K562 (cell line): ENCODE measurements around the gene LTA. TPM values are rescaled to one million over a fixed set of nuclear protein-coding genes. Genes with fewer than 3 reads are reported as not detected.

Experiments used
- EGR1 ChIP-seq: fragments of 450-650 bp; conservative IDR thresholded peaks from 2 replicates; pipeline ENCODE4 v1.6.1; 2017; ENCODE audit warnings: mild to moderate bottlenecking
- HOXB6 ChIP-seq: fragments of 250-450 bp; sonication (Bioruptor Pico); IDR thresholded peaks from 2 replicates; pipeline ENCODE4 v1.5.1; 2022; ENCODE audit warnings: mild to moderate bottlenecking, borderline replicate concordance
- NONO ChIP-seq, 2 experiments: fragments of 200-400 bp in 1 of 2; fragments of 450-650 bp in 1 of 2; formaldehyde crosslinking in 1 of 2; IDR thresholded peaks; 2 replicates each; pipeline ENCODE4 v1.6.1; 2017; ENCODE audit warnings: low read depth in 2 of 2, mild to moderate bottlenecking in 2 of 2, moderate library complexity in 2 of 2, low read length in 1 of 2
- OTX1 ChIP-seq: fragments of 450-650 bp; formaldehyde crosslinking; IDR thresholded peaks from 2 replicates; pipeline ENCODE4 v1.4.0; 2022; ENCODE audit warnings: mild to moderate bottlenecking
- SLC30A9 ChIP-seq: fragments of 250-450 bp; sonication (Bioruptor Pico); IDR thresholded peaks from 2 replicates; pipeline ENCODE4 v1.8.0; 2022; ENCODE audit warnings: mild to moderate bottlenecking, moderate library complexity
- XRCC3 ChIP-seq: fragments of 450-650 bp; IDR thresholded peaks from 2 replicates; pipeline ENCODE4 v1.6.1; 2017; ENCODE audit warnings: mild to moderate bottlenecking, moderate library complexity
- ZNF384 ChIP-seq: IDR thresholded peaks from 2 replicates; pipeline ENCODE4 v1.6.1; 2012; ENCODE audit warnings: low read depth, low read length, improper control_type of control experiment
- ZNF699 ChIP-seq: fragments of 250-450 bp; sonication (Bioruptor Pico); IDR thresholded peaks from 2 replicates; pipeline ENCODE4 v1.8.0; 2021; ENCODE audit warnings: mild to moderate bottlenecking, moderate library complexity; ENCODE audit not compliant: insufficient replicate concordance
- polyA plus RNA-seq, 8 experiments: library from polyadenylated mRNA; depleted of rRNA in 4 of 8; stranded (reverse) in 5 of 8; unstranded in 3 of 8; fragments of >200 nt; fragmentation: Nextera tagmentation in 2 of 8; fragmentation: Illumina TruSeq in 1 of 8; extraction: Ambion mirVana in 2 of 8; extraction: Trizol in 1 of 8; gene quantifications; 2 replicates each; pipeline versions ENCODE4 v1.2.1 to v1.2.3, GENCODE V29; 2011 to 2014; ENCODE audit warnings: inconsistent platforms in 1 of 8, missing spikeins in 1 of 8
- total RNA-seq, 7 experiments: library from RNA; depleted of rRNA in 6 of 7; stranded (reverse); fragments of >200 nt in 6 of 7; fragmentation: Illumina TruSeq in 2 of 7; extraction: Trizol in 2 of 7; gene quantifications; 2 replicates each; pipeline versions ENCODE4 v1.2.1 to v1.2.3, GENCODE V29; 2011 to 2021; ENCODE audit warnings: low replicate concordance in 1 of 7
- TF ChIP-seq, protein P1 (sequence below): fragments of 250-450 bp; sonication (Bioruptor Pico); IDR thresholded peaks from 2 replicates; pipeline ENCODE4 v1.4.0; 2020
- TF ChIP-seq, protein P2 (sequence below): IDR thresholded peaks from 2 replicates; pipeline ENCODE4 v1.6.1; 2014; ENCODE audit warnings: antibody characterized with exemption
- TF ChIP-seq, protein P3 (sequence below): fragments of 250-450 bp; sonication (Bioruptor Pico); IDR thresholded peaks from 2 replicates; pipeline ENCODE4 v1.4.0; 2020
- TF ChIP-seq, protein P4 (sequence below): sonication (generic); formaldehyde crosslinking; IDR thresholded peaks from 2 replicates; pipeline ENCODE4 v1.8.0; 2022; ENCODE audit warnings: mild to moderate bottlenecking, missing genetic modification reagents, borderline replicate concordance
- TF ChIP-seq, protein P5 (sequence below): sonication (generic); formaldehyde crosslinking; IDR thresholded peaks from 2 replicates; pipeline ENCODE4 v1.8.1; 2023; ENCODE audit warnings: mild to moderate bottlenecking, missing genetic modification reagents

LTA gene
- total and polyA plus RNA-seq, 9 of the 15 experiments (the other 6 are each of a cell fraction or from before 2014, with no cell fraction given) = 0.80 TPM; not detected in 8

DNA sequence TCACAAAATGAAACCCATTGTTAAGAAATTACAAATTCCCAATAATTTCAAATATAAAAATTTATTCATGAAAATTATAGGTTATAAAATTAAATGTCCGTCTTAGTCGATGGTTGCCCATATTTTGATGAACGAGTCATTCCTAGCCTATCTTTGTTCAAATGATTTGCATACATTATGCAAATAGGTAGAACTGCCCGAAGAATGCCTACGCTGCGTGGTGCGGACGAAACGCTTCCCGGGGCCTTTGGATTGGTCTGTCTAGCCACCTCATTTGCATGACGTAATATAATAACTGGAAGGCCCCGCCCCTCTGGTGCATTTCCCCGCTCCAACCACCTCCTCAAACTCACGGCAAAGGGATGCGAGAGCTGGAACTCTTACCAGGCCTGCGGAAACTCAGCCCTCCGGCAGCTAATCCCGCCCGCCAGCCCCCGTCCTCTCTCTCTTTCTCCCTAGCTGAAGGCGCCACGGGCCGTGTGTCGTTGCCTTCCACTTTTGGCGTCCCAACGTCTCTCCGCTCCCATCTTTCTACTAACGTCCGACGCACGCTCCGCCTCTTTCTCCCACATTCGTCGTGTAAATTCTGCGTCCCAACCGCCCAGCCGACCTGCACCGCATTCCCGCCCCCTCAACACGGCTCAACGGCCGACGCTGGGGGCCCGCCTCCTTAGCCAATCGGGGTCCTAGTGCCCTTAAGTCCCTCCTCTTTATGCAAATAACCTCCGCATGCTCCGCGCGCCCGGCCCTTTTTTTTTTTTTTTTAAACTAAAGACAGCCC is 47.9 kb downstream of the LTA start (continued):
- TF ChIP-seq SLC30A9 (CRISPR knock-in tag) = no peak
- TF ChIP-seq ZNF384 = peak; percentile 100
- TF ChIP-seq, protein P1, sequence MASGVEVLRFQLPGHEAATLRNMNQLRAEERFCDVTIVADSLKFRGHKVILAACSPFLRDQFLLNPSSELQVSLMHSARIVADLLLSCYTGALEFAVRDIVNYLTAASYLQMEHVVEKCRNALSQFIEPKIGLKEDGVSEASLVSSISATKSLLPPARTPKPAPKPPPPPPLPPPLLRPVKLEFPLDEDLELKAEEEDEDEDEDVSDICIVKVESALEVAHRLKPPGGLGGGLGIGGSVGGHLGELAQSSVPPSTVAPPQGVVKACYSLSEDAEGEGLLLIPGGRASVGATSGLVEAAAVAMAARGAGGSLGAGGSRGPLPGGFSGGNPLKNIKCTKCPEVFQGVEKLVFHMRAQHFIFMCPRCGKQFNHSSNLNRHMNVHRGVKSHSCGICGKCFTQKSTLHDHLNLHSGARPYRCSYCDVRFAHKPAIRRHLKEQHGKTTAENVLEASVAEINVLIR (CRISPR knock-in tag) = peak; percentile 84
- TF ChIP-seq HOXB6 = peak; percentile 63; the same call in 1 of the 2 replicates
- TF ChIP-seq, protein P2, sequence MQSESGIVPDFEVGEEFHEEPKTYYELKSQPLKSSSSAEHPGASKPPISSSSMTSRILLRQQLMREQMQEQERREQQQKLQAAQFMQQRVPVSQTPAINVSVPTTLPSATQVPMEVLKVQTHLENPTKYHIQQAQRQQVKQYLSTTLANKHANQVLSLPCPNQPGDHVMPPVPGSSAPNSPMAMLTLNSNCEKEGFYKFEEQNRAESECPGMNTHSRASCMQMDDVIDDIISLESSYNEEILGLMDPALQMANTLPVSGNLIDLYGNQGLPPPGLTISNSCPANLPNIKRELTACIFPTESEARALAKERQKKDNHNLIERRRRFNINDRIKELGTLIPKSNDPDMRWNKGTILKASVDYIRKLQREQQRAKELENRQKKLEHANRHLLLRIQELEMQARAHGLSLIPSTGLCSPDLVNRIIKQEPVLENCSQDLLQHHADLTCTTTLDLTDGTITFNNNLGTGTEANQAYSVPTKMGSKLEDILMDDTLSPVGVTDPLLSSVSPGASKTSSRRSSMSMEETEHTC = no peak
- TF ChIP-seq, protein P3, sequence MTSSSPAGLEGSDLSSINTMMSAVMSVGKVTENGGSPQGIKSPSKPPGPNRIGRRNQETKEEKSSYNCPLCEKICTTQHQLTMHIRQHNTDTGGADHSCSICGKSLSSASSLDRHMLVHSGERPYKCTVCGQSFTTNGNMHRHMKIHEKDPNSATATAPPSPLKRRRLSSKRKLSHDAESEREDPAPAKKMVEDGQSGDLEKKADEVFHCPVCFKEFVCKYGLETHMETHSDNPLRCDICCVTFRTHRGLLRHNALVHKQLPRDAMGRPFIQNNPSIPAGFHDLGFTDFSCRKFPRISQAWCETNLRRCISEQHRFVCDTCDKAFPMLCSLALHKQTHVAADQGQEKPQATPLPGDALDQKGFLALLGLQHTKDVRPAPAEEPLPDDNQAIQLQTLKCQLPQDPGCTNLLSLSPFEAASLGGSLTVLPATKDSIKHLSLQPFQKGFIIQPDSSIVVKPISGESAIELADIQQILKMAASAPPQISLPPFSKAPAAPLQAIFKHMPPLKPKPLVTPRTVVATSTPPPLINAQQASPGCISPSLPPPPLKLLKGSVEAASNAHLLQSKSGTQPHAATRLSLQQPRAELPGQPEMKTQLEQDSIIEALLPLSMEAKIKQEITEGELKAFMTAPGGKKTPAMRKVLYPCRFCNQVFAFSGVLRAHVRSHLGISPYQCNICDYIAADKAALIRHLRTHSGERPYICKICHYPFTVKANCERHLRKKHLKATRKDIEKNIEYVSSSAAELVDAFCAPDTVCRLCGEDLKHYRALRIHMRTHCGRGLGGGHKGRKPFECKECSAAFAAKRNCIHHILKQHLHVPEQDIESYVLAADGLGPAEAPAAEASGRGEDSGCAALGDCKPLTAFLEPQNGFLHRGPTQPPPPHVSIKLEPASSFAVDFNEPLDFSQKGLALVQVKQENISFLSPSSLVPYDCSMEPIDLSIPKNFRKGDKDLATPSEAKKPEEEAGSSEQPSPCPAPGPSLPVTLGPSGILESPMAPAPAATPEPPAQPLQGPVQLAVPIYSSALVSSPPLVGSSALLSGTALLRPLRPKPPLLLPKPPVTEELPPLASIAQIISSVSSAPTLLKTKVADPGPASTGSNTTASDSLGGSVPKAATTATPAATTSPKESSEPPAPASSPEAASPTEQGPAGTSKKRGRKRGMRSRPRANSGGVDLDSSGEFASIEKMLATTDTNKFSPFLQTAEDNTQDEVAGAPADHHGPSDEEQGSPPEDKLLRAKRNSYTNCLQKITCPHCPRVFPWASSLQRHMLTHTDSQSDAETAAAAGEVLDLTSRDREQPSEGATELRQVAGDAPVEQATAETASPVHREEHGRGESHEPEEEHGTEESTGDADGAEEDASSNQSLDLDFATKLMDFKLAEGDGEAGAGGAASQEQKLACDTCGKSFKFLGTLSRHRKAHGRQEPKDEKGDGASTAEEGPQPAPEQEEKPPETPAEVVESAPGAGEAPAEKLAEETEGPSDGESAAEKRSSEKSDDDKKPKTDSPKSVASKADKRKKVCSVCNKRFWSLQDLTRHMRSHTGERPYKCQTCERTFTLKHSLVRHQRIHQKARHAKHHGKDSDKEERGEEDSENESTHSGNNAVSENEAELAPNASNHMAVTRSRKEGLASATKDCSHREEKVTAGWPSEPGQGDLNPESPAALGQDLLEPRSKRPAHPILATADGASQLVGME = peak; percentile 95
- TF ChIP-seq, protein P4, sequence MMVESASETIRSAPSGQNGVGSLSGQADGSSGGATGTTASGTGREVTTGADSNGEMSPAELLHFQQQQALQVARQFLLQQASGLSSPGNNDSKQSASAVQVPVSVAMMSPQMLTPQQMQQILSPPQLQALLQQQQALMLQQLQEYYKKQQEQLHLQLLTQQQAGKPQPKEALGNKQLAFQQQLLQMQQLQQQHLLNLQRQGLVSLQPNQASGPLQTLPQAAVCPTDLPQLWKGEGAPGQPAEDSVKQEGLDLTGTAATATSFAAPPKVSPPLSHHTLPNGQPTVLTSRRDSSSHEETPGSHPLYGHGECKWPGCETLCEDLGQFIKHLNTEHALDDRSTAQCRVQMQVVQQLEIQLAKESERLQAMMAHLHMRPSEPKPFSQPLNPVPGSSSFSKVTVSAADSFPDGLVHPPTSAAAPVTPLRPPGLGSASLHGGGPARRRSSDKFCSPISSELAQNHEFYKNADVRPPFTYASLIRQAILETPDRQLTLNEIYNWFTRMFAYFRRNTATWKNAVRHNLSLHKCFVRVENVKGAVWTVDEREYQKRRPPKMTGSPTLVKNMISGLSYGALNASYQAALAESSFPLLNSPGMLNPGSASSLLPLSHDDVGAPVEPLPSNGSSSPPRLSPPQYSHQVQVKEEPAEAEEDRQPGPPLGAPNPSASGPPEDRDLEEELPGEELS (CRISPR knock-in tag) = no peak
- TF ChIP-seq OTX1 (CRISPR knock-in tag) = peak; percentile 97
- peak; percentile 98 for TF ChIP-seq EGR1
- TF ChIP-seq, protein P5, sequence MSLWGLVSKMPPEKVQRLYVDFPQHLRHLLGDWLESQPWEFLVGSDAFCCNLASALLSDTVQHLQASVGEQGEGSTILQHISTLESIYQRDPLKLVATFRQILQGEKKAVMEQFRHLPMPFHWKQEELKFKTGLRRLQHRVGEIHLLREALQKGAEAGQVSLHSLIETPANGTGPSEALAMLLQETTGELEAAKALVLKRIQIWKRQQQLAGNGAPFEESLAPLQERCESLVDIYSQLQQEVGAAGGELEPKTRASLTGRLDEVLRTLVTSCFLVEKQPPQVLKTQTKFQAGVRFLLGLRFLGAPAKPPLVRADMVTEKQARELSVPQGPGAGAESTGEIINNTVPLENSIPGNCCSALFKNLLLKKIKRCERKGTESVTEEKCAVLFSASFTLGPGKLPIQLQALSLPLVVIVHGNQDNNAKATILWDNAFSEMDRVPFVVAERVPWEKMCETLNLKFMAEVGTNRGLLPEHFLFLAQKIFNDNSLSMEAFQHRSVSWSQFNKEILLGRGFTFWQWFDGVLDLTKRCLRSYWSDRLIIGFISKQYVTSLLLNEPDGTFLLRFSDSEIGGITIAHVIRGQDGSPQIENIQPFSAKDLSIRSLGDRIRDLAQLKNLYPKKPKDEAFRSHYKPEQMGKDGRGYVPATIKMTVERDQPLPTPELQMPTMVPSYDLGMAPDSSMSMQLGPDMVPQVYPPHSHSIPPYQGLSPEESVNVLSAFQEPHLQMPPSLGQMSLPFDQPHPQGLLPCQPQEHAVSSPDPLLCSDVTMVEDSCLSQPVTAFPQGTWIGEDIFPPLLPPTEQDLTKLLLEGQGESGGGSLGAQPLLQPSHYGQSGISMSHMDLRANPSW = peak; percentile 75; the same call in 1 of the 2 replicates
- no peak for TF ChIP-seq NONO (IDR thresholded peaks at IDR 0.05; ENCODE audit: low read depth in 2 of 2, low read length in 1 of 2)
- no peak for TF ChIP-seq XRCC3
- TF ChIP-seq ZNF699 (CRISPR knock-in tag) = no peak
